ENCODE results near the gene ALDH1B1. TPM values are rescaled to one million over a fixed set of nuclear protein-coding genes. Genes with fewer than 3 reads are reported as not detected.

The ALDH1B1 gene
- polyA plus RNA-seq, 1 experiment = 38.4 TPM

- H3K36me3 ChIP-seq (ENCODE audit: control insufficient read depth, insufficient read depth, low read length) = no peaks in the 10 kb centered on the region
- DNase-seq (ENCODE audit: low read depth) = no peak
- ChIA-PET CTCF (interaction anchor here (1.5 kb wide), 1 partner anchor 13 kb away, joined by 3 read pairs; no protein-coding TSS in a partner anchor), POLR2A (no interaction called here)
- H3K27me3 ChIP-seq (ENCODE audit: control insufficient read depth, insufficient read depth, low read length) = no peaks in the 10 kb centered on the region
- TF ChIP-seq CTCF (IDR thresholded peaks at IDR 0.05; ENCODE audit: insufficient read depth, low read depth, low read length) = no peak
- H3K4me3 ChIP-seq (ENCODE audit: low read depth, low read length) = no peak overlapping the region
These were observed 4.8 kb upstream of the ALDH1B1 start for GRCh38 chr9:38387751-38388150.

- no peaks in the 10 kb centered on the region for H3K27me3 ChIP-seq (ENCODE audit: control insufficient read depth, insufficient read depth, low read length)
- TF ChIP-seq CTCF (IDR thresholded peaks at IDR 0.05; ENCODE audit: insufficient read depth, low read depth, low read length) = no peak
- CTCF ChIA-PET = interaction anchor here (1.0 to 1.5 kb wide), 2 partner anchors 12 to 16 kb away, joined by 3 read pairs; no protein-coding TSS in a partner anchor
- POLR2A ChIA-PET = no interaction called here
- DNase-seq (ENCODE audit: low read depth) = no peak
- no peak overlapping the region for H3K4me3 ChIP-seq (ENCODE audit: low read depth, low read length)
- H3K36me3 ChIP-seq (ENCODE audit: control insufficient read depth, insufficient read depth, low read length) = no peaks in the 10 kb centered on the region
These were observed 3.9 kb upstream of the ALDH1B1 start for GRCh38 chr9:38388283-38389223.

GRCh38 chr9:38389313-38389712, 3.2 kb upstream of the ALDH1B1 start:
- TF ChIP-seq CTCF (IDR thresholded peaks at IDR 0.05; ENCODE audit: insufficient read depth, low read depth, low read length) = no peak
- Histone ChIP-seq H3K27me3 (ENCODE audit: control insufficient read depth, insufficient read depth, low read length) (no peaks in the 10 kb centered on the region), H3K4me3 (ENCODE audit: low read depth, low read length) (no peak overlapping the region), H3K36me3 (ENCODE audit: control insufficient read depth, insufficient read depth, low read length) (no peaks in the 10 kb centered on the region)
- ChIA-PET POLR2A (no interaction called here), CTCF (interaction anchor here (1.0 to 1.5 kb wide), 2 partner anchors 12 to 15 kb away, joined by 3 read pairs; no protein-coding TSS in a partner anchor)
- DNase-seq (ENCODE audit: low read depth) = no peak

GRCh38 chr9:38390442-38390841, 2.1 kb upstream of the ALDH1B1 start:
- ChIA-PET POLR2A (no interaction called here), CTCF (interaction anchor here (0.8 to 1.6 kb wide), 2 partner anchors 43 to 532 kb away, joined by 3 read pairs; no protein-coding TSS in a partner anchor)
- H3K36me3 ChIP-seq (ENCODE audit: control insufficient read depth, insufficient read depth, low read length) = no peaks in the 10 kb centered on the region
- H3K4me3 ChIP-seq (ENCODE audit: low read depth, low read length) = no peak overlapping the region
- no peak for TF ChIP-seq CTCF (IDR thresholded peaks at IDR 0.05; ENCODE audit: insufficient read depth, low read depth, low read length)
- H3K27me3 ChIP-seq (ENCODE audit: control insufficient read depth, insufficient read depth, low read length) = no peaks in the 10 kb centered on the region
- no peak for DNase-seq (ENCODE audit: low read depth)

- TF ChIP-seq CTCF (IDR thresholded peaks at IDR 0.05; ENCODE audit: insufficient read depth, low read depth, low read length) = no peak
- Histone ChIP-seq H3K4me3 (ENCODE audit: low read depth, low read length) (no peak overlapping the region), H3K27me3 (ENCODE audit: control insufficient read depth, insufficient read depth, low read length) (no peaks in the 10 kb centered on the region), H3K36me3 (ENCODE audit: control insufficient read depth, insufficient read depth, low read length) (peaks cover under 1% of the 10 kb centered on the region)
- ChIA-PET CTCF (interaction anchor here (1.6 kb wide), 1 partner anchor 43 kb away, joined by 3 read pairs; no protein-coding TSS in a partner anchor), POLR2A (no interaction called here)
- no peak for DNase-seq (ENCODE audit: low read depth)
These were observed 1.7 kb upstream of the ALDH1B1 start for GRCh38 chr9:38390851-38391250.

All from BJ (cell line).